IMR-90 (cell line): ENCODE results near the gene OR51E2. TPM values are rescaled to one million over a fixed set of nuclear protein-coding genes. Genes with fewer than 3 reads are reported as not detected.

Experiments used
- ATAC-seq: fragments of 200-7000 bp; cut with Tn5 transposase; 2 replicates; pipeline ENCODE4 v1.9.1; 2020; ENCODE audit warnings: low read depth, mild to moderate bottlenecking, moderate library complexity
- BruUV-seq: library from RNA; stranded (reverse); fragments of 400-500 nt; replicated peaks from 2 replicates; lab custom pipeline; 2021; lab: Mats Ljungman, UMichigan
- CTCF ChIA-PET: fragments of 300-600 bp; formaldehyde crosslinking; extraction: SDS; loops from one replicate; lab custom pipeline; 2021; ENCODE audit warnings: antibody characterized with exemption; lab: Yijun Ruan, JAX
- POLR2A ChIA-PET: fragments of 300-600 bp; sonication (Branson Sonifier 250); formaldehyde crosslinking; loops from one replicate; lab custom pipeline; 2022; ENCODE audit warnings: antibody characterized with exemption; ENCODE audit not compliant: unreplicated experiment; lab: Charles Lee
- DNase-seq: peaks from one replicate; pipeline ENCODE4 v3.0.0; 2013
- H2AFZ ChIP-seq: replicated peaks from 2 replicates; pipeline ENCODE3; 2013; ENCODE audit warnings: low read length, mild to moderate bottlenecking; ENCODE audit not compliant: poor library complexity
- H2AK5ac ChIP-seq: 2 replicates; pipeline ENCODE4 v1.6.1; 2013; ENCODE audit warnings: low read depth, low read length, inconsistent platforms
- H2AK9ac ChIP-seq: replicated peaks from 2 replicates; pipeline ENCODE3; 2013; ENCODE audit warnings: mild to moderate bottlenecking, low read depth, low read length, moderate library complexity; ENCODE audit not compliant: poor library complexity
- H2BK120ac ChIP-seq: 2 replicates; pipeline ENCODE4 v1.6.1; 2013; ENCODE audit warnings: low read depth, low read length, inconsistent platforms
- H2BK15ac ChIP-seq: 3 replicates; pipeline ENCODE4 v1.6.1; 2013; ENCODE audit warnings: low read depth, low read length, inconsistent platforms
- H2BK20ac ChIP-seq: 2 replicates; pipeline ENCODE4 v1.6.1; 2013; ENCODE audit warnings: low read depth, mild to moderate bottlenecking, inconsistent platforms, low read length, moderate library complexity
- H2BK5ac ChIP-seq: 2 replicates; pipeline ENCODE4 v1.6.1; 2013; ENCODE audit warnings: mild to moderate bottlenecking, low read depth, low read length, inconsistent platforms; ENCODE audit not compliant: poor library complexity, severe bottlenecking
- H3K14ac ChIP-seq: replicated peaks from 2 replicates; pipeline ENCODE4 v1.6.1; 2013; ENCODE audit warnings: low read depth, low read length, inconsistent platforms
- H3K18ac ChIP-seq: 2 replicates; pipeline ENCODE4 v1.6.1; 2013; ENCODE audit warnings: low read depth, low read length, control low read depth
- H3K23ac ChIP-seq: 2 replicates; pipeline ENCODE4 v1.6.1; 2013; ENCODE audit warnings: low read depth, low read length, inconsistent platforms
- H3K27ac ChIP-seq: 2 replicates; pipeline ENCODE4 v1.5.1; 2013; ENCODE audit warnings: mild to moderate bottlenecking, control low read depth, low read length; ENCODE audit not compliant: insufficient read depth
- H3K27me3 ChIP-seq: 2 replicates; pipeline ENCODE4 v1.6.1; 2013; ENCODE audit warnings: low read length; ENCODE audit not compliant: control insufficient read depth, insufficient read depth
- H3K36me3 ChIP-seq: 2 replicates; pipeline ENCODE4 v1.6.1; 2013; ENCODE audit warnings: low read length, mixed read lengths; ENCODE audit not compliant: control insufficient read depth, insufficient read depth
- H3K4ac ChIP-seq: 2 replicates; pipeline ENCODE4 v1.6.1; 2013; ENCODE audit warnings: low read depth, low read length, inconsistent platforms
- H3K4me1 ChIP-seq: 2 replicates; pipeline ENCODE4 v1.6.1; 2013; ENCODE audit warnings: low read length, mixed read lengths; ENCODE audit not compliant: control insufficient read depth, insufficient read depth
- H3K4me2 ChIP-seq: 2 replicates; pipeline ENCODE4 v1.6.1; 2013; ENCODE audit warnings: low read depth, mild to moderate bottlenecking, control low read depth, low read length, moderate library complexity
- H3K4me3 ChIP-seq: 2 replicates; pipeline ENCODE4 v1.5.1; 2013; ENCODE audit warnings: low read depth, mild to moderate bottlenecking, control low read depth, low read length, moderate library complexity; ENCODE audit not compliant: insufficient read depth
- H3K56ac ChIP-seq: 2 replicates; pipeline ENCODE4 v1.6.1; 2013; ENCODE audit warnings: low read length, inconsistent platforms; ENCODE audit not compliant: insufficient read depth; ENCODE audit errors: extremely low read depth
- H3K79me1 ChIP-seq, 2 experiments: 2 replicates each; pipeline ENCODE4 v1.6.1; 2013; ENCODE audit warnings: low read length in 2 of 2, inconsistent platforms in 1 of 2, low read depth in 1 of 2
- H3K9ac ChIP-seq: 2 replicates; pipeline ENCODE4 v1.6.1; 2013; ENCODE audit warnings: low read depth, low read length, control low read depth
- H3K9me1 ChIP-seq: 2 replicates; pipeline ENCODE4 v1.6.1; 2013; ENCODE audit warnings: low read length, inconsistent platforms; ENCODE audit not compliant: insufficient read depth
- H3K9me3 ChIP-seq: 2 replicates; pipeline ENCODE4 v1.6.1; 2013; ENCODE audit warnings: low read length; ENCODE audit not compliant: control insufficient read depth, insufficient read depth
- H4K20me1 ChIP-seq: 2 replicates; pipeline ENCODE4 v1.6.1; 2013; ENCODE audit warnings: low read length, inconsistent platforms; ENCODE audit not compliant: insufficient read depth
- H4K5ac ChIP-seq: 2 replicates; pipeline ENCODE4 v1.6.1; 2013; ENCODE audit warnings: mild to moderate bottlenecking, low read depth, low read length, control low read depth
- H4K8ac ChIP-seq, 2 experiments: 2 replicates each; pipeline ENCODE4 v1.6.1; 2013; ENCODE audit warnings: low read depth in 2 of 2, low read length in 2 of 2, control low read depth in 1 of 2, inconsistent platforms in 1 of 2
- H4K91ac ChIP-seq: 2 replicates; pipeline ENCODE4 v1.6.1; 2013; ENCODE audit warnings: low read depth, low read length, inconsistent platforms; ENCODE audit not compliant: insufficient read depth
- BHLHE40 ChIP-seq: fragments of 150-350 bp; IDR thresholded peaks from 2 replicates; pipeline ENCODE4 v1.6.1; 2016; ENCODE audit warnings: mild to moderate bottlenecking, low read depth, low read length
- CEBPB ChIP-seq: IDR thresholded peaks from 2 replicates; pipeline ENCODE4 v1.6.1; 2012; ENCODE audit warnings: low read depth, low read length, improper control_type of control experiment
- CHD1 ChIP-seq: IDR thresholded peaks from 2 replicates; pipeline ENCODE4 v1.6.1; 2012; ENCODE audit warnings: low read depth, low read length, improper control_type of control experiment
- FOS ChIP-seq: fragments of 150-350 bp; IDR thresholded peaks from 2 replicates; pipeline ENCODE4 v1.6.1; 2016; ENCODE audit warnings: low read depth, low read length
- MAFK ChIP-seq: IDR thresholded peaks from 2 replicates; pipeline ENCODE4 v1.6.1; 2012; ENCODE audit warnings: low read depth, low read length, improper control_type of control experiment
- MXI1 ChIP-seq: IDR thresholded peaks from 2 replicates; pipeline ENCODE4 v1.6.1; 2012; ENCODE audit warnings: low read depth, mild to moderate bottlenecking, low read length, moderate library complexity, borderline replicate concordance
- NFE2L2 ChIP-seq: fragments of 150-350 bp; IDR thresholded peaks from 2 replicates; pipeline ENCODE4 v1.6.1; 2016; ENCODE audit warnings: low read depth, mild to moderate bottlenecking, low read length
- POLR2A ChIP-seq: IDR thresholded peaks from 2 replicates; pipeline ENCODE4 v1.6.1; 2012; ENCODE audit warnings: mild to moderate bottlenecking, low read depth, low read length
- RAD21 ChIP-seq: IDR thresholded peaks from 2 replicates; pipeline ENCODE4 v1.6.1; 2012; ENCODE audit warnings: low read length, improper control_type of control experiment
- RCOR1 ChIP-seq: IDR thresholded peaks from 2 replicates; pipeline ENCODE4 v1.6.1; 2012; ENCODE audit warnings: mild to moderate bottlenecking, low read length, improper control_type of control experiment; ENCODE audit not compliant: insufficient replicate concordance
- RFX5 ChIP-seq: IDR thresholded peaks from 2 replicates; pipeline ENCODE4 v1.8.0; 2012; ENCODE audit warnings: low read depth, mild to moderate bottlenecking, low read length, moderate library complexity
- SMC3 ChIP-seq: fragments of 150-350 bp; IDR thresholded peaks from 2 replicates; pipeline ENCODE4 v1.6.1; 2016; ENCODE audit warnings: low read depth, mild to moderate bottlenecking, antibody characterized with exemption, low read length, moderate library complexity
- WGBS, 2 experiments: methylation state at CpG; one replicate each; pipeline versions ENCODE4 v1.1.5 to v1.1.7; 2013; ENCODE audit warnings: missing lambda C conversion rate in 2 of 2; ENCODE audit not compliant: insufficient read length in 1 of 2; ENCODE audit errors: extremely low coverage in 2 of 2; 5-methylcytosine and 5-hydroxymethylcytosine counted together
- dilution Hi-C: fragments of 300-500 bp; cut with HindIII; formaldehyde crosslinking; loops from one replicate; pipeline ENCODE4 v1.14.3; 2018; ENCODE audit warnings: low sequenced_read_pairs; ENCODE audit not compliant: unreplicated experiment
- in situ Hi-C: fragments of 300-500 bp; cut with MboI; formaldehyde crosslinking; loops from 3 replicates; pipeline ENCODE4 v1.14.3; 2019; ENCODE audit warnings: low sequenced_read_pairs, inconsistent platforms, mixed read lengths
- intact Hi-C: fragments of 100-400 bp; cut with micrococcal nuclease; formaldehyde crosslinking; loops from 2 replicates; pipeline ENCODE4 v1.10.0; 2022
- polyA plus RNA-seq, 3 experiments: library from polyadenylated mRNA; depleted of rRNA; stranded (reverse); fragments of >200 nt; gene quantifications; 2 replicates each; pipeline ENCODE4 v1.2.3, GENCODE V29; 2012; ENCODE audit warnings: low replicate concordance in 1 of 3
- total RNA-seq: library from RNA; depleted of rRNA; stranded (reverse); fragments of >200 nt; gene quantifications from 2 replicates; pipeline ENCODE4 v1.2.3, GENCODE V29; 2012
- TF ChIP-seq, protein P1 (sequence below): conservative IDR thresholded peaks from 2 replicates; pipeline ENCODE4 v1.5.1; 2012; ENCODE audit warnings: mild to moderate bottlenecking, low read depth, low read length, improper control_type of control experiment
- TF ChIP-seq, protein P2 (sequence below): fragments of 150-350 bp; IDR thresholded peaks from 2 replicates; pipeline ENCODE4 v1.6.1; 2017; ENCODE audit warnings: mild to moderate bottlenecking, antibody characterized with exemption, low read length, low read depth
- TF ChIP-seq, protein P3 (sequence below): fragments of 150-350 bp; IDR thresholded peaks from 2 replicates; pipeline ENCODE4 v1.6.1; 2016; ENCODE audit warnings: low read depth, mild to moderate bottlenecking, low read length, moderate library complexity, borderline replicate concordance

The OR51E2 gene
- total and polyA plus RNA-seq, 2 of the 4 experiments (the other 2 are of a cell fraction) = 0.72 to 1.3 TPM

DNA sequence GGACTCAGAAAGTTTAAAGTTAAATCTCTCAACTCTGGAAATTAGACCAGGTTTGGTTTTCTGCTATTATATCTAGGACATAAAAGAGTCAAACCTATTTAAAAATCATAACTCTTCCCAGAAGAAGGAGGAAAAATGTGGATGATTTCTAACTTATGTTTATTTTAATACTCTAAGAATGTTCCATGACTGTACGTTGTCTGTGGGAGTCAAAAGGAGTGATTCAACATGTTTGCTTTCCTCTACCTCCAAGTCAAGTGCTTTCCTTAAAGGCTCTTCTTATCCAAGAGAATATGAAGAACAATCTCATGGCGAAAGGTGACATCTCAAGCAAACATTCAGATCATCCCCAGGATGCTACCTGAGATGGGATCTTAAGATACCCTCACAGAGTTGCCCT is 32.2 kb downstream of the OR51E2 start:
- Histone ChIP-seq H2AK9ac (no peak overlapping the region), H3K23ac (peak overlapping the region; percentile 52; the same call in 1 of the 2 replicates), H2BK120ac (peak overlapping the region; percentile 88; the same call in 1 of the 2 replicates), H3K18ac (no peak overlapping the region; the same call in 1 of the 2 replicates), H4K5ac (no peak overlapping the region), H3K27me3 (no peaks in the 10 kb centered on the region), H3K14ac (peak overlapping the region; percentile 20; the same call in 1 of the 2 replicates), H3K36me3 (no peaks in the 10 kb centered on the region), H4K91ac (no peak overlapping the region), H3K4me2 (no peak overlapping the region), H3K9ac (no peak overlapping the region), H3K4me3 (no peak overlapping the region), H2AFZ (no peak overlapping the region), H3K79me1 (no peaks in the 10 kb centered on the region), H3K56ac (no peak overlapping the region), H2BK20ac (peak overlapping the region; percentile 85), H3K9me3 (no peaks in the 10 kb centered on the region), H4K8ac (no peak overlapping the region; a peak in 1 of 4 replicates), H2AK5ac (no peak overlapping the region), H4K20me1 (no peaks in the 10 kb centered on the region), H3K27ac (no peak overlapping the region), H3K4me1 (peaks cover 2% of the 10 kb centered on the region; the same call in 1 of the 2 replicates), H2BK15ac (0 out of 3 replicates have a peak overlapping the region, but pooled peaks have one; percentile 46), H3K4ac (peak overlapping the region; percentile 81; the same call in 1 of the 2 replicates), H3K9me1 (peaks cover 8% of the 10 kb centered on the region; the same call in 1 of the 2 replicates), H2BK5ac (peak overlapping the region; percentile 71)
- POLR2A ChIA-PET = no interaction called here
- ATAC-seq = peak; percentile 89
- BruUV-seq = no TSS peak
- intact Hi-C loops (no loop called here), dilution Hi-C loops (no loop called here), in situ Hi-C loops (no loop called here)
- CTCF ChIA-PET = no interaction called here
- no CpG with 5 or more reads among the region's 2 CpGs for WGBS, 2 experiments
- TF ChIP-seq BHLHE40 (no peak), CEBPB (no peak), NFE2L2 (no peak), RFX5 (no peak), POLR2A (no peak), FOS (no peak; the same call in 1 of the 2 replicates), SMC3 (no peak), RCOR1 (no peak), MXI1 (no peak), MAFK (no peak), CHD1 (no peak), RAD21 (no peak)
- TF ChIP-seq, protein P1, sequence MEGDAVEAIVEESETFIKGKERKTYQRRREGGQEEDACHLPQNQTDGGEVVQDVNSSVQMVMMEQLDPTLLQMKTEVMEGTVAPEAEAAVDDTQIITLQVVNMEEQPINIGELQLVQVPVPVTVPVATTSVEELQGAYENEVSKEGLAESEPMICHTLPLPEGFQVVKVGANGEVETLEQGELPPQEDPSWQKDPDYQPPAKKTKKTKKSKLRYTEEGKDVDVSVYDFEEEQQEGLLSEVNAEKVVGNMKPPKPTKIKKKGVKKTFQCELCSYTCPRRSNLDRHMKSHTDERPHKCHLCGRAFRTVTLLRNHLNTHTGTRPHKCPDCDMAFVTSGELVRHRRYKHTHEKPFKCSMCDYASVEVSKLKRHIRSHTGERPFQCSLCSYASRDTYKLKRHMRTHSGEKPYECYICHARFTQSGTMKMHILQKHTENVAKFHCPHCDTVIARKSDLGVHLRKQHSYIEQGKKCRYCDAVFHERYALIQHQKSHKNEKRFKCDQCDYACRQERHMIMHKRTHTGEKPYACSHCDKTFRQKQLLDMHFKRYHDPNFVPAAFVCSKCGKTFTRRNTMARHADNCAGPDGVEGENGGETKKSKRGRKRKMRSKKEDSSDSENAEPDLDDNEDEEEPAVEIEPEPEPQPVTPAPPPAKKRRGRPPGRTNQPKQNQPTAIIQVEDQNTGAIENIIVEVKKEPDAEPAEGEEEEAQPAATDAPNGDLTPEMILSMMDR = no peak
- TF ChIP-seq, protein P2, sequence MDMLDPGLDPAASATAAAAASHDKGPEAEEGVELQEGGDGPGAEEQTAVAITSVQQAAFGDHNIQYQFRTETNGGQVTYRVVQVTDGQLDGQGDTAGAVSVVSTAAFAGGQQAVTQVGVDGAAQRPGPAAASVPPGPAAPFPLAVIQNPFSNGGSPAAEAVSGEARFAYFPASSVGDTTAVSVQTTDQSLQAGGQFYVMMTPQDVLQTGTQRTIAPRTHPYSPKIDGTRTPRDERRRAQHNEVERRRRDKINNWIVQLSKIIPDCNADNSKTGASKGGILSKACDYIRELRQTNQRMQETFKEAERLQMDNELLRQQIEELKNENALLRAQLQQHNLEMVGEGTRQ = no peak
- TF ChIP-seq, protein P3, sequence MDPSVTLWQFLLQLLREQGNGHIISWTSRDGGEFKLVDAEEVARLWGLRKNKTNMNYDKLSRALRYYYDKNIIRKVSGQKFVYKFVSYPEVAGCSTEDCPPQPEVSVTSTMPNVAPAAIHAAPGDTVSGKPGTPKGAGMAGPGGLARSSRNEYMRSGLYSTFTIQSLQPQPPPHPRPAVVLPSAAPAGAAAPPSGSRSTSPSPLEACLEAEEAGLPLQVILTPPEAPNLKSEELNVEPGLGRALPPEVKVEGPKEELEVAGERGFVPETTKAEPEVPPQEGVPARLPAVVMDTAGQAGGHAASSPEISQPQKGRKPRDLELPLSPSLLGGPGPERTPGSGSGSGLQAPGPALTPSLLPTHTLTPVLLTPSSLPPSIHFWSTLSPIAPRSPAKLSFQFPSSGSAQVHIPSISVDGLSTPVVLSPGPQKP = no peak
- DNase-seq = peak; percentile 76
